Measurements from ENCODE around the gene LRRC73. TPM values are rescaled to one million over a fixed set of nuclear protein-coding genes. Genes with fewer than 3 reads are reported as not detected.
A peak's percentile ranks its signal among the peaks of the same experiment; 100 is the strongest.
"Not testable (repeated sequence)": the region's sequence is repeated elsewhere in the genome, so short reads cannot be mapped to it uniquely, and the experiment has no call there.

Gene LRRC73
- total RNA-seq, 1 donor from 2014 or later = 1.6 TPM

DNA sequence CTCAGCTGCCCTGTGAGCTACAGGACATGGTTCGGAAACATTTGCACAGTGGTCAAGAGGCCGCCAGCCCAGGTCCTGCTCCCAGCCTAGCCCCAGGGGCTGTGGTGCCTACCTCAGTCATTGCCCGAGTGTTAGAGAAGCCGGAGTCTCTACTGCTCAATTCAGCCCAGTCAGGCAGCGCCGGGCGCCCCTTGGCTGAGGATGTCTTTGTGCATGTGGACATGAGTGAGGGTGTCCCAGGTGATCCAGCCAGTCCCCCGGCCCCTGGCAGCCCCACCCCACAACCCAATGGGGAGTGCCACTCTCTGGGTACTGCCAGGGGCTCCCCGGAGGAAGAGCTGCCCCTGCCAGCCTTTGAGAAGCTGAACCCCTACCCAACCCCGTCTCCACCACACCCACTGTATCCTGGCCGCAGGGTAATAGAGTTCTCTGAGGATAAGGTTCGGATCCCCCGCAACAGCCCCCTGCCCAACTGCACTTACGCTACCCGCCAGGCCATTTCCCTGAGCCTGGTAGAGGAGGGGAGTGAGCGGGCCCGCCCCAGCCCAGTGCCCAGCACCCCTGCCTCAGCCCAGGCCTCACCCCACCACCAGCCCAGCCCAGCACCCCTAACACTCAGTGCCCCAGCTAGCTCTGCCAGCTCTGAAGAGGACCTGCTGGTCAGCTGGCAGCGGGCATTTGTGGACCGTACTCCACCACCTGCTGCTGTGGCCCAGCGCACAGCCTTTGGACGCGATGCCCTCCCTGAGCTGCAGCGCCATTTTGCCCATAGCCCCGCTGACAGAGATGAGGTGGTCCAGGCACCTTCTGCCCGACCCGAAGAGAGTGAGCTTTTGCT lies 5.2 kb downstream of the LRRC73 start:
- Histone ChIP-seq H3K36me3 (peaks cover 52% of the 10 kb centered on the region), H3K27me3 (ENCODE audit: low read depth) (peaks cover 6% of the 10 kb centered on the region), H3K4me3 (no peak overlapping the region), H3K27ac (replicated peaks) (no peak overlapping the region), H3K9me3 (replicated peaks) (no peaks in the 10 kb centered on the region), H3K4me1 (peaks cover 43% of the 10 kb centered on the region)
- TF ChIP-seq, protein P1, sequence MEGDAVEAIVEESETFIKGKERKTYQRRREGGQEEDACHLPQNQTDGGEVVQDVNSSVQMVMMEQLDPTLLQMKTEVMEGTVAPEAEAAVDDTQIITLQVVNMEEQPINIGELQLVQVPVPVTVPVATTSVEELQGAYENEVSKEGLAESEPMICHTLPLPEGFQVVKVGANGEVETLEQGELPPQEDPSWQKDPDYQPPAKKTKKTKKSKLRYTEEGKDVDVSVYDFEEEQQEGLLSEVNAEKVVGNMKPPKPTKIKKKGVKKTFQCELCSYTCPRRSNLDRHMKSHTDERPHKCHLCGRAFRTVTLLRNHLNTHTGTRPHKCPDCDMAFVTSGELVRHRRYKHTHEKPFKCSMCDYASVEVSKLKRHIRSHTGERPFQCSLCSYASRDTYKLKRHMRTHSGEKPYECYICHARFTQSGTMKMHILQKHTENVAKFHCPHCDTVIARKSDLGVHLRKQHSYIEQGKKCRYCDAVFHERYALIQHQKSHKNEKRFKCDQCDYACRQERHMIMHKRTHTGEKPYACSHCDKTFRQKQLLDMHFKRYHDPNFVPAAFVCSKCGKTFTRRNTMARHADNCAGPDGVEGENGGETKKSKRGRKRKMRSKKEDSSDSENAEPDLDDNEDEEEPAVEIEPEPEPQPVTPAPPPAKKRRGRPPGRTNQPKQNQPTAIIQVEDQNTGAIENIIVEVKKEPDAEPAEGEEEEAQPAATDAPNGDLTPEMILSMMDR (IDR thresholded peaks at IDR 0.05; ENCODE audit: borderline replicate concordance) = no peak
- intact Hi-C loops (cut with micrococcal nuclease) = loop anchor here (5.0 kb wide), 1 partner anchor 53 kb away; no protein-coding TSS in a partner anchor
- no peak for DNase-seq

DNA sequence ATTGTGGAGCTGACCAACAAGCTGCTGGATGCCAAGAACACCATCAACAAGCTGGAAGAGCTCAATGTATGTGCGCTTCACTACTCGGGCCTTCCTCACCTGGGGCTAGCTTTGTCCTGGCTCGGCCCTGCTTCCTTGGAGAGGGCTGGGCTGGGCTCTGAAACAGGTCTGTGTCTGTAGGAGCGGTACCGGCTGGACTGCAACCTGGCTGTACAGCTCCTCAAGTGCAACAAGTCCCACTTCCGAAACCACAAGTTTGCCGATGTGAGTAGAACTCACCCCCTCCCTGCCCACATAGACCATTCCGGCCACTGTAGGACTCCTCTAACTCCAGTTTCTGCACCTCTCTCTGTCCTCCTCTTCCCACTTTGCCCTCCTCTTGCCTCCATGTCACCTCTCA lies 6.7 kb downstream of the LRRC73 start:
- DNase-seq = no peak
- H3K27ac ChIP-seq (replicated peaks) = no peak overlapping the region
- H3K4me1 ChIP-seq = peaks cover 29% of the 10 kb centered on the region

GRCh38 chr6:43502666-43503065 lies 7.5 kb downstream of the LRRC73 start:
- no peak overlapping the region for H3K4me3 ChIP-seq
- DNase-seq = no peak
- intact Hi-C loops (cut with micrococcal nuclease) = no loop called here
- H3K9me3 ChIP-seq (replicated peaks) = no peaks in the 10 kb centered on the region
- peaks cover 27% of the 10 kb centered on the region for H3K4me1 ChIP-seq
- H3K27me3 ChIP-seq (ENCODE audit: low read depth) = no peaks in the 10 kb centered on the region
- H3K27ac ChIP-seq (replicated peaks) = peak overlapping the region; percentile 42
- TF ChIP-seq, protein P1 (IDR thresholded peaks at IDR 0.05; ENCODE audit: borderline replicate concordance) = no peak
- peaks cover 75% of the 10 kb centered on the region for H3K36me3 ChIP-seq

More for the DNA sequence above, 6.7 kb downstream of the LRRC73 start:
- H3K36me3 ChIP-seq = peaks cover 67% of the 10 kb centered on the region
- no peaks in the 10 kb centered on the region for H3K9me3 ChIP-seq (replicated peaks)
- intact Hi-C loops (cut with micrococcal nuclease) = no loop called here
- TF ChIP-seq, protein P1 (IDR thresholded peaks at IDR 0.05; ENCODE audit: borderline replicate concordance) = no peak
- H3K27me3 ChIP-seq (ENCODE audit: low read depth) = peaks cover 3% of the 10 kb centered on the region
- H3K4me3 ChIP-seq = no peak overlapping the region

- H3K27me3 ChIP-seq (ENCODE audit: low read depth) = no peaks in the 10 kb centered on the region
- H3K27ac ChIP-seq (replicated peaks) = peak overlapping the region; percentile 71
- H3K9me3 ChIP-seq (replicated peaks) = no peaks in the 10 kb centered on the region
- TF ChIP-seq, protein P1 (IDR thresholded peaks at IDR 0.05; ENCODE audit: borderline replicate concordance) = no peak
- DNase-seq = no peak
- peaks cover 17% of the 10 kb centered on the region for H3K4me1 ChIP-seq
- intact Hi-C loops (cut with micrococcal nuclease) = no loop called here
- no peak overlapping the region for H3K4me3 ChIP-seq
- H3K36me3 ChIP-seq = peaks cover 77% of the 10 kb centered on the region
Observed at GRCh38 chr6:43500921-43501320, 9.2 kb downstream of the LRRC73 start.

DNA sequence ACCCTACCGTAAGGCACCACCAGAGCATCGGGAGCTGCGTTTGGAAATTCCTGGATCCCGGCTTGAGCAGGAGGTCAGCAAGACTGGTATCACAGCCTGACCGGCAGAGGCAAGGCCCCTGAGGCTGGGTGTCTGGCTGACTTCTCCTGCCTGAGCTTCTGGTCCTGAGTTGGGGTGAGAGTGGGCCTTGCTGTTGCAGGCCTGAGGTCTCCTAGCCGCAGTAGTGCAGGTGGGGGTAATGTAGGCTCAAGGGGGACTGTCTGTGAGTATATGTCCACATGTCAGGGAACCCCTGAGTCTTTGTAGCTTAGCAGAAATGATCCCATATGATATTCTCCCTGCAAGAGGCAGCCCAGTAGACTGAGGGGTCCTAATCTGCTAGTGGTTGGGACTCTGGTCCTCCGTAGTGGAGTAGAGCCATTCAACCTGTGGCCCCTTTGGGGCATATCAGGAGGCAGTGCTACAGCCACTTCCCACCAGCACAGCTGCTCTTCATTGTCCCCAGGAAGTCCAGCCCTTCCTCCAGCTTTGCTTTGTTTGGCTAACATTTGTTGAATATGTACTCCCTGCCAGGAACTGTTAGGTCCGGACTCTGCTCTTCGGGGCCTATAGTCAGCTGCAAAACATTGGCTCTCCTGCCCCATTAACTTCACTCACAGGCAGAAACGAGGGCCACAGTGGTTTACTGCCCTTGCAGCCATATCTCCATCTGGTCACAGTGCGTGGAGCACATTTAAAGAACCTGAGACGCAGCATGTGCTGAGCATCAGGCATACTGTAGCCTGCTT lies 10.9 kb downstream of the LRRC73 start:
- TF ChIP-seq, protein P1 (IDR thresholded peaks at IDR 0.05; ENCODE audit: borderline replicate concordance) = no peak
- no peak for DNase-seq
- Histone ChIP-seq H3K9me3 (replicated peaks) (no peaks in the 10 kb centered on the region), H3K4me3 (no peak overlapping the region), H3K4me1 (peaks cover 17% of the 10 kb centered on the region), H3K36me3 (peaks cover 61% of the 10 kb centered on the region), H3K27me3 (ENCODE audit: low read depth) (no peaks in the 10 kb centered on the region), H3K27ac (replicated peaks) (peak overlapping the region; percentile 71)
- intact Hi-C loops (cut with micrococcal nuclease) = loop anchor here (10.0 kb wide), 1 partner anchor 114 kb away; no protein-coding TSS in a partner anchor

- not testable (repeated sequence) for H3K4me3 ChIP-seq; H3K9me3 ChIP-seq (replicated peaks); H3K27me3 ChIP-seq (ENCODE audit: low read depth); DNase-seq
- intact Hi-C loops (cut with micrococcal nuclease) = loop anchor here (10.0 kb wide), 1 partner anchor 113 kb away; no protein-coding TSS in a partner anchor
- H3K27ac ChIP-seq (replicated peaks) = peak overlapping the region; percentile 71
- peaks cover 13% of the 10 kb centered on the region for H3K4me1 ChIP-seq
- H3K36me3 ChIP-seq = peaks cover 53% of the 10 kb centered on the region
Observed at GRCh38 chr6:43498291-43498690, 11.9 kb downstream of the LRRC73 start.

Measured in left ventricle myocardium inferior (tissue), 1 donor.